ENCODE data around the gene SP3. TPM values are rescaled to one million over a fixed set of nuclear protein-coding genes. Genes with fewer than 3 reads are reported as not detected.

The SP3 gene
- total RNA-seq, 1 donor from 2014 or later = 52.6 TPM

GRCh38 chr2:173955867-173956266 lies 9.3 kb downstream of the SP3 start:
- H3K36me3 ChIP-seq (ENCODE audit: control insufficient read depth, insufficient read depth, low read length) = peaks cover 2% of the 10 kb centered on the region
- TF ChIP-seq CTCF (IDR thresholded peaks at IDR 0.05; ENCODE audit: insufficient read depth, low read length, poor library complexity, severe bottlenecking) = no peak
- no peak overlapping the region for H3K4me3 ChIP-seq (ENCODE audit: low read depth, low read length)
- H3K27me3 ChIP-seq (ENCODE audit: control insufficient read depth, insufficient read depth, low read length) = no peaks in the 10 kb centered on the region
- DNase-seq (ENCODE audit: low read depth) = no peak

DNA sequence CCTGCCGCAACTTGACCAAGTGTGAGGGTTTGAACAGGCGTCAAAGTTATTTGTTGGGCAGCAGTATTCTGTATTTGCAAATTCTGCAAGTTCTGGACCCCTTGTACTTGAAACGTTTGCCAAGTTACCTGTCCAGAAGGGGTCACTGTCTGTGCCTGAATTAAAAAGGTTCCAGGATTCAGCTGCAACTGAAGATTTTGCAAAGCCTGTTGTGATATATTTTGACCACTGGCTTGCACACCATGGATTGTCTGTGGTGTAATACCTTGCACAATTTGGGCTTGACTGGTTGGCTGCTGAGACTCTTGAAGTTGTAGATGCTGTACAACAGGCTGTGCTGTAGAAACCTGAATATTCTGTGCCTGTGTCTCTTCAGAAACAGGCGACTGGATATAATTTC lies 10.2 kb downstream of the SP3 start:
- H3K4me3 ChIP-seq (ENCODE audit: low read depth, low read length) = no peak overlapping the region
- peaks cover 2% of the 10 kb centered on the region for H3K36me3 ChIP-seq (ENCODE audit: control insufficient read depth, insufficient read depth, low read length)
- no peak for TF ChIP-seq CTCF (IDR thresholded peaks at IDR 0.05; ENCODE audit: insufficient read depth, low read length, poor library complexity, severe bottlenecking)
- DNase-seq (ENCODE audit: low read depth) = no peak
- H3K27me3 ChIP-seq (ENCODE audit: control insufficient read depth, insufficient read depth, low read length) = no peaks in the 10 kb centered on the region

DNA sequence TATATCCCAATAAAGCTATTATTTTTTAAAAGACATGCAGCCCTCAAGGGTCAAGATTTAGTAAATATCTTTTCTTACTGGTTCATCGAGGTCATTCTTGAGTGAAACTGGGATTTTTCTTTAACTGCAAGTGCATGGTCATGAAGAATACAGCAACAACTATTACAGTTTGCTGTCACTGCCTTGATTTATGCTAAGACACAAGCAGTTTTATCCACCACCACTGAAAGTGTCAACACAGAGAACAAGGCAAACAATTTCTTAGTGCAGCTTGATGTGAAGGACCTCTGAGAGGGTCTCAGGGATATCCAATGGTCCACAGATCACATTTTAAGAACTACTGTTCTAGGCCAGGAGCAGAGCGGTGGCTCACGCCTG lies 12.1 kb downstream of the SP3 start:
- H3K36me3 ChIP-seq (ENCODE audit: control insufficient read depth, insufficient read depth, low read length) = peaks cover 2% of the 10 kb centered on the region
- no peak for TF ChIP-seq CTCF (IDR thresholded peaks at IDR 0.05; ENCODE audit: insufficient read depth, low read length, poor library complexity, severe bottlenecking)
- no peak for DNase-seq (ENCODE audit: low read depth)
- H3K4me3 ChIP-seq (ENCODE audit: low read depth, low read length) = no peak overlapping the region
- no peaks in the 10 kb centered on the region for H3K27me3 ChIP-seq (ENCODE audit: control insufficient read depth, insufficient read depth, low read length)

DNA sequence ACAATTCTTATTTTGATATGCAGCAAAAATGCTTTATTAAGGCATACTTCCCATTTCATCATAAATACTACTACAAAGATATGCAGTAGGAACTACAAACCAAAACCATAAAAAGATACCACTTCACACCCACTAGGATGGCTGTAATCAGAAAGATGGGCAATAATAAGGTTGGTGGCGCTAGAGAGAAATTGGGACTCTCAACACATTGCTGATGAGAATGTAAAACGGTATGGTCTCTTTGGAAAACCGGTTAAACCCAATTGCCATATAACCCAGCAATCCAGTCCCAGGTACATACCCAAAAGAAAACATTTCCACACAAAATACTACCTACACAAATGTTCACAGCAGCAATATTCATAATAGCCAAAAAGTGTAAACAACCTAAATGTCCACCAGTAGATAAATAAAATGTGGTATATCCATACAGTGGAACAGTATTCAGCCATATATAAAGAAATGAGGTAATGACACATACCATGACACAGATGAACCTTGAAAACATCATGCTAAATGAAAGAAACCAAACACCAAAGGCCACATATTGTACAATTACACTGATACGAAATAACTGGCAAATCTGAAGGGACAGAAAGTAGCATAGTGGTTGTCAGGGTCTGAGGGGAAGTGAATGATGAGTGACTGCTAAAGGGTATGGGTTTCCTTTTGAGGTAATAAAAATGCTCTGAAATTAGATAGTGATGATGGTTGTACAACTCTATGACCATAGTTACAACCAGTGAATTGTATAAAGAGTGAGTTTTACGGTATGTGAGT lies 12.7 kb downstream of the SP3 start:
- no peak overlapping the region for H3K4me3 ChIP-seq (ENCODE audit: low read depth, low read length)
- DNase-seq (ENCODE audit: low read depth) = no peak
- peaks cover 2% of the 10 kb centered on the region for H3K36me3 ChIP-seq (ENCODE audit: control insufficient read depth, insufficient read depth, low read length)
- H3K27me3 ChIP-seq (ENCODE audit: control insufficient read depth, insufficient read depth, low read length) = no peaks in the 10 kb centered on the region
- TF ChIP-seq CTCF (IDR thresholded peaks at IDR 0.05; ENCODE audit: insufficient read depth, low read length, poor library complexity, severe bottlenecking) = no peak

- Histone ChIP-seq H3K36me3 (ENCODE audit: control insufficient read depth, insufficient read depth, low read length) (no peaks in the 10 kb centered on the region), H3K27me3 (ENCODE audit: control insufficient read depth, insufficient read depth, low read length) (no peaks in the 10 kb centered on the region), H3K4me3 (ENCODE audit: low read depth, low read length) (no peak overlapping the region)
- no peak for TF ChIP-seq CTCF (IDR thresholded peaks at IDR 0.05; ENCODE audit: insufficient read depth, low read length, poor library complexity, severe bottlenecking)
- no peak for DNase-seq (ENCODE audit: low read depth)
Measured at GRCh38 chr2:173948842-173949241, 16.3 kb downstream of the SP3 start.

DNA sequence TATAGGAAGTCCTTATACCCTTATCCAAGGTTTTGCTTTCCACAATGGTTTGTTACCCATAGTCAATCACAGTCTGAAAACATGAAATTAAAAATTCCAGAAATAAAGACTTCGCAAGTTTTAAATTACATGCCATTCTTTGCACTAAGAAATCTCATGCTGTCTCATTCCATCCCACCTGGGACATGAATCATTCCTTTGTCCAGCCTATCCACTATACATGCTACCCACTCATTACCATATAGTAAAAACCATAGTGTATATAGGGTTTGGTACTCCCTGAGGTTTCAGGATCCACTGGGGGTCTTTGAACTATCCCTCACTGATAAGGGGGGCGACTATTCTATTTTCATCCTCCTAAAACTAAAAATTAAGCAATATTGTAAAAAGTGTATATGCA lies 17.0 kb downstream of the SP3 start:
- Histone ChIP-seq H3K27me3 (ENCODE audit: control insufficient read depth, insufficient read depth, low read length) (no peaks in the 10 kb centered on the region), H3K4me3 (ENCODE audit: low read depth, low read length) (no peak overlapping the region), H3K36me3 (ENCODE audit: control insufficient read depth, insufficient read depth, low read length) (no peaks in the 10 kb centered on the region)
- TF ChIP-seq CTCF (IDR thresholded peaks at IDR 0.05; ENCODE audit: insufficient read depth, low read length, poor library complexity, severe bottlenecking) = no peak
- DNase-seq (ENCODE audit: low read depth) = no peak
